GM06990 (cell line): ENCODE data around the gene TBL3.

ENCODE experiments used
- DNase-seq: peaks from one replicate; pipeline ENCODE4 v3.0.0-alpha.2; 2011; ENCODE audit not compliant: insufficient read length; ENCODE audit errors: extremely low read depth
- H3K27me3 ChIP-seq: replicated peaks from 2 replicates; pipeline ENCODE4 v1.6.0; 2011; ENCODE audit warnings: low read length; ENCODE audit not compliant: control insufficient read depth, insufficient read depth
- H3K36me3 ChIP-seq: 2 replicates; pipeline ENCODE4 v1.5.1; 2011; ENCODE audit warnings: low read length; ENCODE audit not compliant: control insufficient read depth, insufficient read depth
- H3K4me3 ChIP-seq: replicated peaks from 2 replicates; pipeline ENCODE4 v1.5.1; 2011; ENCODE audit warnings: low read depth, mild to moderate bottlenecking, control low read depth, low read length
- CTCF ChIP-seq: IDR thresholded peaks from 2 replicates; pipeline ENCODE4 v1.5.1; 2011; ENCODE audit warnings: low read length, control low read depth, mild to moderate bottlenecking, inconsistent platforms; ENCODE audit not compliant: insufficient read depth, poor library complexity, severe bottlenecking

TBL3 gene

DNA sequence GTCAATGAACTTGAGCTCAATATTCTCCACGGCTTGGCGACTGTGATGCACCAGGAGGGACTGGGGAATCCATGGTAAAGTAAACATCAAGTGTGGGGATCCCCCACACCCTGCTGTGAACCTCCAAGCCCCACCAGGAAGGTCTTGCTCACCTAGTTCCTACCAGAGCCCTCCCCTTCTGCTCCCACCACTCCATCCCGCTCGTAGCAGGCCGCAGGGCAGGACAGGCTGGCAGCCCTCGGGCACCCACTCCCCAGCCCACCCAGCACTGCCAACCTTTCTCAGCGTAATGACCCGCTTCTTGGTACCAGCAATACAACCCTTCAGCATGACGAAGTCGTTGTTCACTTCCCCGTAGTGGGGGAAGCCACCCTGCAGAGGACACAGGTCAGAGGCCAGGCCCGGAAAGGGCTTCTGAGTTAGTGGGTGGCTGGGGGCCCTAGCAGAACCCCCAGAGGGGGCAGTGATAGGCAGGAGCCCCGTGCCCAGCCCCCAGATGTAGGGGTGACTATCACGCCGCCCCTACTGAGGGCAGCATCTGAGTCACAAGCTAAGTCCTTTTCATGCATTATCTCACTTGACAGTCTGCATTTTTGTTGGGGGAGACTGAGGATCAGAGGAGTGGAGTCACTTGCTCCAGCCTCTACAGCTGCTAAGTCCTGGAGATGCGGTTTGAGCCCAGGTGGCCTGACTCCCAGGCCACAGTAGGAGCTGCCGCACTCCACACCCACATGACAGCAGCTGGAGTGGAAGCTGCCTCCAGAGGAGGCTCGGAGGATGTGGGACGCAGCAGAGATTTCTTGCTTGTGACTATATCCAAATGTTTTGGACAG, 26.1 kb upstream of the TBL3 start:
- no peaks in the 10 kb centered on the region for H3K27me3 ChIP-seq
- H3K36me3 ChIP-seq: peaks cover 2% of the 10 kb centered on the region; the same call in 1 of the 2 replicates
- H3K4me3 ChIP-seq: no peak overlapping the region
- no peak for TF ChIP-seq CTCF
- DNase-seq: no peak

DNA sequence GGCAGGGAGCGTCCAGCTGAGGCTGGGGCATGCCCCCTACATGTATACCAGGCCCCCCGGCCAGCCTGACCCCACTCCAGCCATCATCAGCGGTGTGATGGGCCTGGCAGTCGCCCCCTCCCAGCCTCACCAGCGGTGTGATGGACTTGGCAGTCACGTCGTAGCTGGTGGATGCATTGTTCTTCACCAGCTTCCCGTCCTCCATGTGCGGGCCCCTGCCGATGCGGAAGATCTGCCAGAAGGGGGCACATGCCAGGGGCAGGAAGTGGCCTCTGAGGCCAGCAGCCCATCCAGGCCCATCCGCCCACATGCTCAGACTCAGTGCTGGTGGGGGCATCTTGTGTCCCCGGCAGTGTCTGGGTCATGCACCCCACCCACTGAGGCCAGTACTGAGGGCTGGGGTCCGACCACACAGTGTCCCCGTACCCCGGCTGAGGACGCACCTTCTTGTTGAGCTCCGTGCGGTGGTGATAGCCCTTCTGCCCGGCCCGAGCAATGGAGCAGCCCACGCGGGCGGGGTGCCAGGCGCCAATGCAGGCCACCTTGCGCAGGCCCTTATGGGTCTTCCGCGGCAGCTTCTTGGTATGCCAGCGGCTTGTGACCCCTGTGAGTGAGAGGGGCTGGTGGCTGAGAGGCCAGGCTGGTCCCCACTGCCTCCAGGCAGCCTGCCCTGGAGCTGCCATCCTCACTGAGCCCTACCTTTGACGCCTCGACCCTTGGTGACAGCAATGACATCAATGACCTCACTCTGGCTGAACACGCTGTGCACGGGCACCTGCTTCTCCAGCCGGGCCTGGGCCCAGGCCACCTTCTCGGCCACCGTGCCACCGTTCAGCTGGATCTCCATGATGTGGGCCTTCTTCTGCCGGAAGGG, 25.1 kb upstream of the TBL3 start:
- Histone ChIP-seq H3K36me3 (no peaks in the 10 kb centered on the region), H3K4me3 (no peak overlapping the region), H3K27me3 (no peaks in the 10 kb centered on the region)
- no peak for TF ChIP-seq CTCF
- no peak for DNase-seq

DNA sequence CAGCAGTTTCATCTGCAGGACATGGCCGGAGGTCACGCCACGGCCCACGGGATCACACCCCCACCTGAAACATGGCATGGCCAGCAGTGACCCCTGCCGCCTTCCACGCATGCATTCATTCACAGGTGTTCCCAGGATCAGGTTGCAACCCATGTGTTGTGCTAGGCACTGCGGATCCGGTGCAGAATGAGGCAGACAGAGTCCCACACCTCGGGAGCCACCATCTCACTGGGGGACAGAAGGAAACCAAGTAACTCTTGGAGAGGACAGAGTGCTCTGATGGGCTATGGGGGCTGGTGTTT, 24.5 kb upstream of the TBL3 start:
- Histone ChIP-seq H3K27me3 (no peaks in the 10 kb centered on the region), H3K36me3 (no peaks in the 10 kb centered on the region), H3K4me3 (no peak overlapping the region)
- TF ChIP-seq CTCF: no peak
- DNase-seq: no peak

DNA sequence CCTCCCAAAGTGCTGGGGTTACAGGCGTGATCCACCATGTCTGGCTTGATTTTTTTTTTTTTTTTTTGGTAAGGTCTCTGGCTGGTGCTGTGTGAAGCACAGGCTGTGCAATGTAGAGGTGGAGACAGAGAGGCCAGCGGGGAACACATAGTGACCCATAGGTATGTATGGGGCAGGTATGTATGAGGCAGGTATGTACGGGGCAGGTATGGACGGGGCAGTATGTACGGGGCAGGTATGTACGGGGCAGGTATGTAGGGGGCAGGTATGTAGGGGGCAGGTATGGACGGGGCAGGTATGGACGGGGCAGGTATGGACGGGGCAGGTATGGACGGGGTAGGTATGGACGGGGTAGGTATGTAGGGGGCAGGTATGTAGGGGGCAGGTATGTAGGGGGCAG, 22.3 kb upstream of the TBL3 start:
- Histone ChIP-seq H3K36me3 (no peaks in the 10 kb centered on the region), H3K27me3 (no peaks in the 10 kb centered on the region), H3K4me3 (no peak overlapping the region)
- no peak for DNase-seq
- no peak for TF ChIP-seq CTCF

GRCh38 chr16:1950047-1950446, 21.8 kb upstream of the TBL3 start:
- Histone ChIP-seq H3K36me3 (no peaks in the 10 kb centered on the region), H3K4me3 (no peak overlapping the region), H3K27me3 (no peaks in the 10 kb centered on the region)
- DNase-seq: no peak
- TF ChIP-seq CTCF: no peak
